ENCODE data around the gene ZSCAN5C.

DNA sequence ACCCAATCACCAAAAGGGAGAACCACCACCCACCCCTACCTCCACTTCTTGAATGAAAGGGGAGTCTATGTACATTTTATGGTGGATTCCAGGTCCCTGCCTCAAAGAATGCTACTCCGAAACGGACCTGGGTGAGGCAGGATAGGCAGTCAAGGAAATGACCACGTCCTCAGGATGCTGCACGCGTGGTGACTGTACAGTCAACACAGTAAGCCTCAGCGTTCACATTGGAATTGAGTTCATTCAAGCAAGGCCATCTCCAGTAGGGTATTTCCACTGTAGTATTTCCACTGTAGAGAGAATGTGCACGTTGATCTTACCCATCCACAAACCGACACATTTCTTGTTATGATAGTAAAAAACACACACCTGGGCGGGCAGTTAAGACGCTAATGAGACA lies 16.9 kb downstream of the ZSCAN5C start:
- TF ChIP-seq EZH2 (IDR thresholded peaks at IDR 0.05; ENCODE audit: low read depth) = no peak
- TF ChIP-seq, protein P1, sequence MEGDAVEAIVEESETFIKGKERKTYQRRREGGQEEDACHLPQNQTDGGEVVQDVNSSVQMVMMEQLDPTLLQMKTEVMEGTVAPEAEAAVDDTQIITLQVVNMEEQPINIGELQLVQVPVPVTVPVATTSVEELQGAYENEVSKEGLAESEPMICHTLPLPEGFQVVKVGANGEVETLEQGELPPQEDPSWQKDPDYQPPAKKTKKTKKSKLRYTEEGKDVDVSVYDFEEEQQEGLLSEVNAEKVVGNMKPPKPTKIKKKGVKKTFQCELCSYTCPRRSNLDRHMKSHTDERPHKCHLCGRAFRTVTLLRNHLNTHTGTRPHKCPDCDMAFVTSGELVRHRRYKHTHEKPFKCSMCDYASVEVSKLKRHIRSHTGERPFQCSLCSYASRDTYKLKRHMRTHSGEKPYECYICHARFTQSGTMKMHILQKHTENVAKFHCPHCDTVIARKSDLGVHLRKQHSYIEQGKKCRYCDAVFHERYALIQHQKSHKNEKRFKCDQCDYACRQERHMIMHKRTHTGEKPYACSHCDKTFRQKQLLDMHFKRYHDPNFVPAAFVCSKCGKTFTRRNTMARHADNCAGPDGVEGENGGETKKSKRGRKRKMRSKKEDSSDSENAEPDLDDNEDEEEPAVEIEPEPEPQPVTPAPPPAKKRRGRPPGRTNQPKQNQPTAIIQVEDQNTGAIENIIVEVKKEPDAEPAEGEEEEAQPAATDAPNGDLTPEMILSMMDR (conservative IDR thresholded peaks at IDR 0.05) = no peak
